ENCODE results near the gene ALCAM. TPM values are rescaled to one million over a fixed set of nuclear protein-coding genes. Genes with fewer than 3 reads are reported as not detected.

The ALCAM gene
- total RNA-seq, 1 donor from 2014 or later: 294 TPM

DNA sequence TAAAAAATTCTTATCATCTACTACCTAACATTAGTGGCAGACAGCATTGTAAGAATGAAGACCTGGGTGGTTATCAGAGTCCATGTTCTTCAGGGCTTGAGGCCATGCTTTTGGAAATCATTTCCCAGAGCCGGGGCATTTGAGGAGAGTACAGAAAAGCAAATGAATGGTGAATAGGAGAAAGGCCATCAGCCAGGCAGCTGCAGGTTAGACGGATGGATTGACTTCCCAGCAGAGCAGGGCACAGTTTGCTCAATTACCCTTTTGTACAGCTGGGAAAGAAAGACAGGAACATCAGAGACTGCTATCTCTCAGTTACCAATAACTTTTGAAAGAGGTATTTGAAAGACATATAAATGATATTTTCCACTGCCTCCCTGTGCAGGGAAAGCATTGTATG lies 135.6 kb downstream of the ALCAM start:
- TF ChIP-seq CTCF (IDR thresholded peaks at IDR 0.05; ENCODE audit: insufficient read depth, low read length, severe bottlenecking): no peak
- H3K4me3 ChIP-seq (ENCODE audit: low read depth, low read length): no peak overlapping the region
- no peak for FAIRE-seq
- no peak for DNase-seq (ENCODE audit: low read depth)
- no peaks in the 10 kb centered on the region for H3K36me3 ChIP-seq (ENCODE audit: control insufficient read depth, insufficient read depth, low read length)
- H3K27me3 ChIP-seq (ENCODE audit: control insufficient read depth, insufficient read depth, low read length): no peaks in the 10 kb centered on the region

GRCh38 chr3:105503191-105503593 lies 136.5 kb downstream of the ALCAM start:
- H3K27me3 ChIP-seq (ENCODE audit: control insufficient read depth, insufficient read depth, low read length): no peaks in the 10 kb centered on the region
- no peak overlapping the region for H3K4me3 ChIP-seq (ENCODE audit: low read depth, low read length)
- DNase-seq (ENCODE audit: low read depth) (no peak), FAIRE-seq (no peak)
- no peak for TF ChIP-seq CTCF (IDR thresholded peaks at IDR 0.05; ENCODE audit: insufficient read depth, low read length, severe bottlenecking)
- H3K36me3 ChIP-seq (ENCODE audit: control insufficient read depth, insufficient read depth, low read length): no peaks in the 10 kb centered on the region

- Histone ChIP-seq H3K4me3 (ENCODE audit: low read depth, low read length) (no peak overlapping the region), H3K36me3 (ENCODE audit: control insufficient read depth, insufficient read depth, low read length) (no peaks in the 10 kb centered on the region), H3K27me3 (ENCODE audit: control insufficient read depth, insufficient read depth, low read length) (no peaks in the 10 kb centered on the region)
- FAIRE-seq: no peak
- no peak for TF ChIP-seq CTCF (IDR thresholded peaks at IDR 0.05; ENCODE audit: insufficient read depth, low read length, severe bottlenecking)
- DNase-seq (ENCODE audit: low read depth): no peak
These were observed 137.8 kb downstream of the ALCAM start for GRCh38 chr3:105504440-105504951.

- no peak for DNase-seq (ENCODE audit: low read depth)
- Histone ChIP-seq H3K27me3 (ENCODE audit: control insufficient read depth, insufficient read depth, low read length) (no peaks in the 10 kb centered on the region), H3K4me3 (ENCODE audit: low read depth, low read length) (no peak overlapping the region), H3K36me3 (ENCODE audit: control insufficient read depth, insufficient read depth, low read length) (no peaks in the 10 kb centered on the region)
- no peak for FAIRE-seq
- no peak for TF ChIP-seq CTCF (IDR thresholded peaks at IDR 0.05; ENCODE audit: insufficient read depth, low read length, severe bottlenecking)
These were observed 138.5 kb downstream of the ALCAM start for GRCh38 chr3:105505170-105505569.

DNA sequence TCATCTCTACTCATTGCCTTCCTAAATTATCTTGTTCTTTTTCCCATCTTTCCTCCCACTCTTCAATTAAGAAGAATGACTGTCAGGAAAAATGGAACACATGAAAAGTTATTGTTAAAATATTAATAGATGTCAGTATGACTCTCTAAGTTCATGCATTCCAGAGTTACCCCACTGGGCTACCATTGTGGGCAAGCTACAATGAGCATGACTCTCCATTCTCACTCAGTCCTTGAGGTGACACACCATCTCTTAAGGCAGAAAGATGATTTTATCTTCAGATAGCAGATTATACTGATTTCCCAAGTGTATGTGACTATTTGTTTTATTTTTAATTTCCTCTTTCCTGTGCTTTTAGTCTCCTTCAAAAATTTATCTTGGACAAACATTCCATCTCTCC lies 144.3 kb downstream of the ALCAM start:
- no peaks in the 10 kb centered on the region for H3K27me3 ChIP-seq (ENCODE audit: control insufficient read depth, insufficient read depth, low read length)
- H3K4me3 ChIP-seq (ENCODE audit: low read depth, low read length): no peak overlapping the region
- FAIRE-seq (no peak), DNase-seq (ENCODE audit: low read depth) (no peak)
- TF ChIP-seq CTCF (IDR thresholded peaks at IDR 0.05; ENCODE audit: insufficient read depth, low read length, severe bottlenecking): no peak
- no peaks in the 10 kb centered on the region for H3K36me3 ChIP-seq (ENCODE audit: control insufficient read depth, insufficient read depth, low read length)

DNA sequence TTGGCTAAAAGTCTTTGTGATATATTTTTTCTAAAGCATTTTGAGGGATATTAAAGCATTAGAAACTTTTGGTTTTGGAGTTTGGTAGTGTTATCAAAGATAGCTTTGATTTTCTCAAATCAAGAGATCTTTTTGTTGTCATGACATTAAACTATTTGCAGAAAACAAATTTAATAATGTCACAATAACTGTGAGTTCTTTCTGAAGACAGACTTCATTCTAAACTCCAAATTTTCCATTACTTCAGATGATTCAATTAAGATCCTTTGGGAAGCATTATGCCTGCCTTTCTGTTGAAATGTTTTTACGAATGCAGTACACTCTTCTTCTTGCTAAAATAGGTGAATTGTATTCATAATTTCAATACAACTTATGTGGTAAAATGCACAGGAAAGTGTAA lies 145.4 kb downstream of the ALCAM start:
- no peak for DNase-seq (ENCODE audit: low read depth)
- Histone ChIP-seq H3K36me3 (ENCODE audit: control insufficient read depth, insufficient read depth, low read length) (no peaks in the 10 kb centered on the region), H3K27me3 (ENCODE audit: control insufficient read depth, insufficient read depth, low read length) (no peaks in the 10 kb centered on the region), H3K4me3 (ENCODE audit: low read depth, low read length) (no peak overlapping the region)
- no peak for TF ChIP-seq CTCF (IDR thresholded peaks at IDR 0.05; ENCODE audit: insufficient read depth, low read length, severe bottlenecking)
- FAIRE-seq: no peak

Data from bronchial epithelial cell (primary cell).